ENCODE data around the gene ZNF385C.

Gene ZNF385C

DNA sequence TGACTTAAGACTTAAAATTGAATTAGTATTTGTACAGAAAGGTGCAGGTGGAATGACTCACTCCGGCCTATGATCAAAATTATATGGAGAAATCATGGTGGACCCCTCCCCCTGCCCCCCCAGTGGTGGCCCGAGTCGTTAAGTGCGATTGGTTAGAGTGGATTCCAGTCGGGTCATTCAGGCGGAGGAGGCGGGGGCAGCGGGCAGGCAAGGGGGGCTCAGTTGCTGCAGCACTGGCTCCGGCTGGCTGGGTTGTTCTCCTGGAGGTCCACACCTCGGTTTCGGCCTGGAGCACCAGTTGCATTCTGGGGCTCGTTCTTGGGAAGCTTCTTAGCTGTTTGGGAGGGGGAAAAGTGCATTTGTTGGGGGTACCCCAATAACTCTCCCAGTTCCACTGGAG lies 27.3 kb upstream of the ZNF385C start:
- no peak overlapping the region for H3K4me3 ChIP-seq (ENCODE audit: low read depth, low read length)
- TF ChIP-seq POLR2A (IDR thresholded peaks at IDR 0.05; ENCODE audit: extremely low read depth, insufficient read length): no peak
- TF ChIP-seq, protein P1, sequence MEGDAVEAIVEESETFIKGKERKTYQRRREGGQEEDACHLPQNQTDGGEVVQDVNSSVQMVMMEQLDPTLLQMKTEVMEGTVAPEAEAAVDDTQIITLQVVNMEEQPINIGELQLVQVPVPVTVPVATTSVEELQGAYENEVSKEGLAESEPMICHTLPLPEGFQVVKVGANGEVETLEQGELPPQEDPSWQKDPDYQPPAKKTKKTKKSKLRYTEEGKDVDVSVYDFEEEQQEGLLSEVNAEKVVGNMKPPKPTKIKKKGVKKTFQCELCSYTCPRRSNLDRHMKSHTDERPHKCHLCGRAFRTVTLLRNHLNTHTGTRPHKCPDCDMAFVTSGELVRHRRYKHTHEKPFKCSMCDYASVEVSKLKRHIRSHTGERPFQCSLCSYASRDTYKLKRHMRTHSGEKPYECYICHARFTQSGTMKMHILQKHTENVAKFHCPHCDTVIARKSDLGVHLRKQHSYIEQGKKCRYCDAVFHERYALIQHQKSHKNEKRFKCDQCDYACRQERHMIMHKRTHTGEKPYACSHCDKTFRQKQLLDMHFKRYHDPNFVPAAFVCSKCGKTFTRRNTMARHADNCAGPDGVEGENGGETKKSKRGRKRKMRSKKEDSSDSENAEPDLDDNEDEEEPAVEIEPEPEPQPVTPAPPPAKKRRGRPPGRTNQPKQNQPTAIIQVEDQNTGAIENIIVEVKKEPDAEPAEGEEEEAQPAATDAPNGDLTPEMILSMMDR (IDR thresholded peaks at IDR 0.05; ENCODE audit: low read depth, low read length): no peak
- TF ChIP-seq MYC (IDR thresholded peaks at IDR 0.05; ENCODE audit: low read depth, low read length): no peak
- DNase-seq (ENCODE audit: low read depth): no peak

DNA sequence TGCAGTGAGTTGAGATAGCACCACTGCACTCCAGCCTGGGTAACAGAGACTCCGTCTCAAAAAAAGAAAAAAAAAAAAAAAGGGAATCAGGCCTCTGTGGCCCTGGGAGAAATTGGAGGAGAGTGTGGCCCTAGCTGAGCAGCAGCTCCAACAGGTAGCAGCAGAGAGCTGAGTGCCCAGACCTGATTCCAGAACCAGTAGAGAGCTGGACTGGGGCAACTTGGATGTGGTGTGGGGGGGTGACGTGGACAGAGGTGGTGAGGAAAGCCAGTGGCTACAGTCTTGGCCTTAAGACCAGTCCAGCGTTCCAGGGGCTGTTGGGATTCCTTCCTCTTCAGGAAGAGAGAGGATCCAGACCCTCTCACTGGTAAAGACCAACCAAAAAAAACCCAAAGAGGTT lies 26.0 kb upstream of the ZNF385C start:
- no peak overlapping the region for H3K4me3 ChIP-seq (ENCODE audit: low read depth, low read length)
- TF ChIP-seq, protein P2, sequence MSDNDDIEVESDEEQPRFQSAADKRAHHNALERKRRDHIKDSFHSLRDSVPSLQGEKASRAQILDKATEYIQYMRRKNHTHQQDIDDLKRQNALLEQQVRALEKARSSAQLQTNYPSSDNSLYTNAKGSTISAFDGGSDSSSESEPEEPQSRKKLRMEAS (IDR thresholded peaks at IDR 0.05; ENCODE audit: low read depth, low read length): no peak
- TF ChIP-seq MYC (IDR thresholded peaks at IDR 0.05; ENCODE audit: low read depth, low read length) (no peak), POLR2A (IDR thresholded peaks at IDR 0.05; ENCODE audit: extremely low read depth, insufficient read length) (no peak)
- TF ChIP-seq, protein P1 (IDR thresholded peaks at IDR 0.05; ENCODE audit: low read depth, low read length): no peak
- DNase-seq (ENCODE audit: low read depth): no peak

DNA sequence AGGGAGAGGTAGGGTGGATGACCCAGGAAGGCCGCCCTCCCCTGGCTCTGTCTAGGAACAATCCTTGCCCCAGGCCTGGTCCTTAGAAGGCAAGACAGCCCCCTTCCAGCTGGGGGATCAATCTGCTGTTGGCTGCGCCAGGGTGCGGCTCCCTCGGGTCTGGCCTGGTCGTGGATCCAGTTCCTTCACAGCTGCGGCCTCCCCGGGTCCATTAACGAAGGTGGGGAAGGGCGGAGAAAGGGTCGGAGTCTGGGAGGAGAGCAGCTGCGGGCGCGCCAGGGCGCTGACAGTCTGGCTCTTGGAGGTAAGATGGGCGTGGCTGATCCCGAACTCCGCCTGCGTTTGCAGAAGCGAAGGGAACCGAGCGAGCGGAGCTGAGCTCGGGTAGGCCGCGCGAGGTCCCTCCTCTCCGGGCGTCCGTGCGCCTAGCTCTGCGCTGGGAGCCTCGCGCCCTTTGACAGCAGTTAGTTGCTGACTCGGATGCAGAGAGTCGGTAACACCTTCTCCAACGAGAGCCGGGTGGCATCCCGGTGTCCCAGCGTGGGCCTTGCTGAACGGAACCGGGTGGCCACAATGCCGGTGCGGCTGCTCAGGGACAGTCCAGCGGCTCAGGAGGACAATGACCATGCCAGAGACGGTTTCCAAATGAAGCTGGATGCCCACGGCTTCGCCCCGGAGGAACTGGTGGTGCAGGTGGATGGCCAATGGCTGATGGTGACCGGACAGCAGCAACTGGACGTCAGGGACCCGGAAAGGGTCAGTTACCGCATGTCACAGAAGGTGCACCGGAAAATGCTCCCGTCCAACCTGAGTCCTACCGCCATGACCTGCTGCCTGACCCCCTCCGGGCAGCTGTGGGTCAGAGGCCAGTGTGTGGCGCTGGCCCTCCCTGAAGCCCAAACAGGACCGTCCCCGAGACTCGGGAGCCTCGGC lies 24.4 kb upstream of the ZNF385C start, which contains the start of gene HSPB9:
Gene HSPB9, plus strand, starts transcription at position 434 of the 933 bp plus-strand sequence. Its CDS starts 47 bp downstream, at position 481.
- H3K4me3 ChIP-seq (ENCODE audit: low read depth, low read length): no peak within 1 kb of the TSS
- DNase-seq (ENCODE audit: low read depth): no peak
- no peak for TF ChIP-seq POLR2A (IDR thresholded peaks at IDR 0.05; ENCODE audit: extremely low read depth, insufficient read length)

DNA sequence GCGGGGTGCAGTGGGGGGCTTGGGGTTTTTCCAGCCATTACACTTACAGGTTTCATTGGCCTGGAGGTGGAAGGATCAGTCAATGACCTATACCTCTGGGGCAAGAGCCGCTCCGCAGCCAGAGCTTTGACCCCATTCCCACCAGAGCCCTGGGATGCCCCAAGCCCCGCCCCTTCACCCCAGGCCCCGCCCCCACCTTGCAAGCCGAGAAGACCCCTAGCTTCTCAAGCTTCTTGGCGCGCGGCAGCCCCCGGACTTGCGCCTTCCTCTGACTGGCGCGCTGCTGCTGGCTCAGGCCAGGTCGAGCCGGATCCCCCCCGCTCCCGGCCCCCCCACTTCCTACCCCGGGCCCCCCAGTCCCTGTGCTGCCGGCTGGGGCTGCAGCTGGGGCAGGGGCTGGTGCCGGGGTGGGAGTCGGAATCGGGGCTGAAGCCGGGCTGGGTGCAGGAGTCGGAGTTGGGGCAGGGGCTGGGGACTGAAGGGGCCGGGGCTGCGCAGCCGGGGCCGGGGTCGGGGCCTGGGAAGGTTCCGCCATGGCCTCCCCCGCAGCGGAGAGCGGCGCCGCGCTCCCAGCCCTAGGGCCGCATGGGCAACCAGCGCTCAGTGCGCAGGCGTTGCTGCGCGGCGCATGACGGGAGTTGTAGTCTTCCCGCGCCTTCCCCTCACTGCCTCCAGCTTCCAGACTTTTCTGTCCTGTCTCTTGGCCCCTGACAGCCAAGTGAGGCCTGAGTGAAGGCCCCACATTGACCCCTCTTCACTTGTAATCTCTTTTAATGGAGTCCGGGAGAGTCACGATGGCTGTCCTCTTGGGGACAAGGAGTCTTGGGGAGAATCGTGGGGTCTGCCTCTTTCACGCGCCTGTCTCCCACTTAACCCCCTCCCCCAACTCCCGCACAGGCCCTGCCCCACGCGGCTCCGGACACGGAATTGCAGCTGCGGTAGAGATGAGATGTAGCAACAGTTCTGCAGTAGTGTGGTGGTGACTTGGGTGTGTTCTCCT lies 22.8 kb upstream of the ZNF385C start, which contains the start of gene KAT2A:
Gene KAT2A, minus strand, starts transcription at position 598 of the 1,000 bp plus-strand sequence. Its CDS starts 63 bp downstream, at position 535.
- DNase-seq (ENCODE audit: low read depth): peak; percentile 87
- H3K4me3 ChIP-seq (ENCODE audit: low read depth, low read length): peak within 1 kb of the TSS; percentile 56
- peak; percentile 99 for TF ChIP-seq MYC (IDR thresholded peaks at IDR 0.05; ENCODE audit: low read depth, low read length)
- TF ChIP-seq, protein P1 (IDR thresholded peaks at IDR 0.05; ENCODE audit: low read depth, low read length): no peak
- TF ChIP-seq, protein P2 (IDR thresholded peaks at IDR 0.05; ENCODE audit: low read depth, low read length): peak; percentile 92
- peak; percentile 72 for TF ChIP-seq POLR2A (IDR thresholded peaks at IDR 0.05; ENCODE audit: extremely low read depth, insufficient read length)

DNA sequence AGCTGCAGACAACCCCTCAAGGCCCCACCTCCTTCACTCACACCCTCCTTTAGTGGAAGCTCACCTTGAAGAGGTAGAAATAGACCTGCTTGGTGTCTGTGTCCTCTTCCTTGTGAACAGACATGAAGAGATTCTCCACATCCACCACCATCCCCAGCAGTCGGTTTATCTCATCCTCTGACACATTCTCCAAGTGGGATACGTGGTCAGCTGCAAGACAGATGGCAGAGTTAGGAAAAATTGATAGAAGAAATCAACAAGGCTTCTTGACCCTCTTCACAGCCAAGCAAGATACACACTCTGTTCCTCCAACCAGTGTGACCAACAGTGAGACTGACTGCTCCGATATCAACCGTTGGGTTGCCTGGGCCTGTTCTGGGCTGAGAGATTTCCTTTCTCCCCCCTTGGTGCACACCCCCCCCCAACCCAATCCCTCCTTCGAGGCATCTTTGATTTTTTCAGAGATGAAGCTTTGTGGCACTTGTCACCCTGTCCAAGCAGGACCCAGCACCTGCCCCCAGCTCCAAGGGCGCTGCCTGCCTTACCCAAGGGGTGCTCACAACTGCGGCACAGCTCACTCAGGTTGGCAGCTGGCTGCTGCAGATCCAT lies 22.0 kb upstream of the ZNF385C start:
- peak overlapping the region; percentile 56 for H3K4me3 ChIP-seq (ENCODE audit: low read depth, low read length)
- no peak for DNase-seq (ENCODE audit: low read depth)
- TF ChIP-seq POLR2A (IDR thresholded peaks at IDR 0.05; ENCODE audit: extremely low read depth, insufficient read length): no peak
- TF ChIP-seq, protein P2 (IDR thresholded peaks at IDR 0.05; ENCODE audit: low read depth, low read length): no peak
- TF ChIP-seq, protein P1 (IDR thresholded peaks at IDR 0.05; ENCODE audit: low read depth, low read length): no peak
- TF ChIP-seq MYC (IDR thresholded peaks at IDR 0.05; ENCODE audit: low read depth, low read length): no peak

Data from NB4 (cell line).